Omental fat pad (tissue), 4 donors: ENCODE results near the gene APOC1. TPM values are rescaled to one million over a fixed set of nuclear protein-coding genes. Genes with fewer than 3 reads are reported as not detected.
"Not testable (repeated sequence)": the region's sequence is repeated elsewhere in the genome, so short reads cannot be mapped to it uniquely, and the experiment has no call there.

Experiments
- ATAC-seq: fragments of 150-250 bp; one replicate; pipeline ENCODE4 v1.9.1; 2016; ENCODE audit warnings: mild to moderate bottlenecking, moderate library complexity; ENCODE audit not compliant: low FRiP score
- DNase-seq: peaks from one replicate; pipeline ENCODE4 v3.0.0-alpha.2; 2019; ENCODE audit warnings: low spot score
- CTCF ChIP-seq, 3 donors: fragments of 450-650 bp; IDR thresholded peaks; one replicate each; pipeline ENCODE4 v1.5.1; 2016 to 2017; ENCODE audit warnings: antibody characterized with exemption in 3 of 3, mild to moderate bottlenecking in 3 of 3, moderate library complexity in 2 of 3
- total RNA-seq, 4 donors: library from RNA; depleted of rRNA; stranded (reverse); fragments of >200 nt; gene quantifications; one replicate each; pipeline ENCODE4 v1.1.0, GENCODE V29; 2016

APOC1 gene
- total RNA-seq, 4 donors from 2014 or later: 12.3 to 121 (median 21.8) TPM

- DNase-seq (no peak), ATAC-seq (no peak)
- TF ChIP-seq CTCF (IDR thresholded peaks at IDR 0.05): no peak
Measured at GRCh38 chr19:44874317-44874716, 40.1 kb upstream of the APOC1 start.

- no peak for TF ChIP-seq CTCF (IDR thresholded peaks at IDR 0.05)
- ATAC-seq (no peak), DNase-seq (no peak)
Measured at GRCh38 chr19:44875666-44876451, 38.5 kb upstream of the APOC1 start.

- no peak for DNase-seq
- no peak for ATAC-seq
- TF ChIP-seq CTCF (IDR thresholded peaks at IDR 0.05): no peak
Measured at GRCh38 chr19:44876930-44877535, 37.4 kb upstream of the APOC1 start.

DNA sequence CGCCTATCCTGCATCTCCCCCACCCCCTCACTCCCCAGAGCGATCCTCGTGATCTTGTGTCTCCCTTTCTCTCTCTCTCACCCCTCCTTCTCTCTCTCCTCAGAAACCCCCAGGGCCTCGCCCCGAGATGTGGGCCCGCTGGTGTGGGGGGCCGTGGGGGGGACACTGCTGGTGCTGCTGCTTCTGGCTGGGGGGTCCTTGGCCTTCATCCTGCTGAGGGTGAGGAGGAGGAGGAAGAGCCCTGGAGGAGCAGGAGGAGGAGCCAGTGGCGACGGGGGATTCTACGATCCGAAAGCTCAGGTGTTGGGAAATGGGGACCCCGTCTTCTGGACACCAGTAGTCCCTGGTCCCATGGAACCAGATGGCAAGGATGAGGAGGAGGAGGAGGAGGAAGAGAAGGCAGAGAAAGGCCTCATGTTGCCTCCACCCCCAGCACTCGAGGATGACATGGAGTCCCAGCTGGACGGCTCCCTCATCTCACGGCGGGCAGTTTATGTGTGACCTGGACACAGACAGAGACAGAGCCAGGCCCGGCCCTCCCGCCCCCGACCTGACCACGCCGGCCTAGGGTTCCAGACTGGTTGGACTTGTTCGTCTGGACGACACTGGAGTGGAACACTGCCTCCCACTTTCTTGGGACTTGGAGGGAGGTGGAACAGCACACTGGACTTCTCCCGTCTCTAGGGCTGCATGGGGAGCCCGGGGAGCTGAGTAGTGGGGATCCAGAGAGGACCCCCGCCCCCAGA lies 36.1 kb upstream of the APOC1 start:
- DNase-seq: no peak
- no peak for TF ChIP-seq CTCF (IDR thresholded peaks at IDR 0.05)
- ATAC-seq: no peak

DNA sequence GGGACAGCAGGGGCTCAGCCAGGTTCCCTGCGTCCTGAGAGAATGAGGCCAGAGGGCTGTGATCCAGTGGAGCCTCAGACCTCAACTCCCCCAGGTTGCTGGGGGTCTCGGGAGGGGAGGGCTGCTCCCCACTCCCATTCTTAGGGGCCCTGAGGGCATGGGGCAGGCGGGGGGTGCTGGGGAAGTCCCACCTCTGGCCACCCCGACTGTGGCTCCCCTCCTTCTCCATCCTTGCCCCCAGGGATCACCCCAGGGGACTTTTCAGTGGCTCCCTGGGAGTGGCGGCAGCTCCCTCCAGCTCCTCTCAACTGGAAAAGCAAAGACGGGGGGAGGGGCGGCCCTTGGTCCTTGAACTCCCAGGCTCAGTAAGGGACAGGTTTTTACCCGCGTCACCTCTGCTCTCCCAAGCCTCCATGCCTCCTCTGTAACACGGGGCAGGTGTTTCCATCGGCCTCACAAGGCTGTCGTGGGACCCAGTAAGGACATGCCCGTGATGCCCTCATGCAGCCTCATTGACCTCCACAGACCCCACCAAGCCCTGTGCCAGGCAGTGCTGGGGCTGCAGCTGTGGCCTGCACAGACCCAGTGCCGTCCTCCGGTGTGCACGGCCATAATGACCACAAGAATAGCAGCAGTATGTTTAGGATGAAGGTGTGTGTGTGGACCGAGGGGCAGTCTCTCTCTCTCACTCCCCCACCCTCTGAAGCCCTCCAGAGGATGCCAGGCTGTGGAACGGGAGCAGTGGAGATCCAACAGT lies 34.9 kb upstream of the APOC1 start:
- ATAC-seq (no peak), DNase-seq (no peak)
- no peak for TF ChIP-seq CTCF (IDR thresholded peaks at IDR 0.05)

GRCh38 chr19:44882063-44882462 lies 32.3 kb upstream of the APOC1 start:
- ATAC-seq: no peak
- TF ChIP-seq CTCF (IDR thresholded peaks at IDR 0.05): no peak

GRCh38 chr19:44882619-44883397 lies 31.6 kb upstream of the APOC1 start:
- DNase-seq, ATAC-seq: not testable (repeated sequence)

More at GRCh38 chr19:44882063-44882462, 32.3 kb upstream of the APOC1 start:
- no peak for DNase-seq
